ENCODE measurements around the gene LRRN3. TPM values are rescaled to one million over a fixed set of nuclear protein-coding genes. Genes with fewer than 3 reads are reported as not detected.
A peak's percentile ranks its signal among the peaks of the same experiment; 100 is the strongest.

LRRN3 gene
- total and polyA plus RNA-seq, 2 of the 4 experiments (the other 2 are of a cell fraction) = 6.9 to 15.2 TPM

DNA sequence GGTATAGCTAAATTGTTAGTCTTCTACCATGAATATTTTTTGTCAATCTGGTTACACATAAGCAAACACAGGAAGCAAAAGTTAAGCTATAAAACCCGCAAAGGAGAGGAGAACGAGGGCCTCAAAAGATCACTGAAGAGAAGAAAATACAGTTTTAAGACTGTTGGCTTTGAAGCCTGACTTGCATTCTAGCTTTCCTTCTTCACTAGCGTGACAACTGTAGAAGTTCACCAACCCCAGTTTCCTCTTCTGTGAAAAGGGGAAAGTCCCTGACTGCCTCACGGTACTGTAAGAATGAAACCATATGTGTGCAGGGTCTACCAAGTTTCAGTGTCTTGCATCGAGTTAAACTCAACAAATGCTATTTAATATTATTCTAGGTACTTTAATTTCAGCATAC is 7.5 kb upstream of the LRRN3 start:
- Histone ChIP-seq H3K9me3 (ENCODE audit: control insufficient read depth, insufficient read depth, low read length) (no peaks in the 10 kb centered on the region), H3K4me2 (ENCODE audit: low read depth, low read length) (peak overlapping the region; percentile 0; the same call in 1 of the 2 replicates), H3K27ac (ENCODE audit: insufficient read depth, low read length) (no peak overlapping the region), H3K36me3 (ENCODE audit: control insufficient read depth, insufficient read depth, low read length) (no peaks in the 10 kb centered on the region), H3K9ac (ENCODE audit: low read depth, low read length) (no peak overlapping the region; the same call in 1 of the 2 replicates), H3K18ac (ENCODE audit: low read depth, low read length) (peak overlapping the region; percentile 49; the same call in 1 of the 2 replicates), H3K4ac (ENCODE audit: low read depth, low read length) (peak overlapping the region; percentile 42), H3K79me1 (ENCODE audit: low read depth in 1 of 2, low read length in 2 of 2) (no peaks in the 10 kb centered on the region), H4K8ac (ENCODE audit: low read depth in 2 of 2, low read length in 2 of 2) (peak overlapping the region in 1 of 2 experiments; percentile 53; a peak in 2 of 4 replicates), H2BK120ac (ENCODE audit: low read depth, low read length) (peak overlapping the region; percentile 84), H2BK5ac (ENCODE audit: low read depth, low read length, poor library complexity, severe bottlenecking) (peak overlapping the region; percentile 70), H3K9me1 (ENCODE audit: insufficient read depth, low read length) (no peaks in the 10 kb centered on the region), H4K5ac (ENCODE audit: low read depth, low read length) (no peak overlapping the region), H2BK15ac (ENCODE audit: low read depth, low read length) (peak overlapping the region; percentile 15; the same call in 1 of the 3 replicates), H2AFZ (replicated peaks; ENCODE audit: low read length, poor library complexity) (no peak overlapping the region), H2AK9ac (replicated peaks; ENCODE audit: low read depth, low read length, poor library complexity) (no peak overlapping the region), H2BK20ac (ENCODE audit: low read depth, low read length) (peak overlapping the region; percentile 77), H3K4me3 (ENCODE audit: insufficient read depth, low read depth, low read length) (no peak overlapping the region), H3K23ac (ENCODE audit: low read depth, low read length) (peak overlapping the region; percentile 15; the same call in 1 of the 2 replicates), H3K56ac (ENCODE audit: extremely low read depth, insufficient read depth, low read length) (no peak overlapping the region; the same call in 1 of the 2 replicates), H4K91ac (ENCODE audit: insufficient read depth, low read depth, low read length) (peak overlapping the region; percentile 58; the same call in 1 of the 2 replicates), H3K4me1 (ENCODE audit: control insufficient read depth, insufficient read depth, low read length) (peaks cover 2% of the 10 kb centered on the region), H4K20me1 (ENCODE audit: insufficient read depth, low read length) (no peaks in the 10 kb centered on the region), H2AK5ac (ENCODE audit: low read depth, low read length) (0 out of 2 replicates have a peak overlapping the region, but pooled peaks have one; percentile 8), H3K14ac (replicated peaks; ENCODE audit: low read depth, low read length) (no peak overlapping the region; the same call in 1 of the 2 replicates), H3K27me3 (ENCODE audit: control insufficient read depth, insufficient read depth, low read length) (no peaks in the 10 kb centered on the region)
- no CpG with 5 or more reads among the region's 5 CpGs for WGBS, 2 experiments (ENCODE audit: extremely low coverage in 2 of 2, insufficient read length in 1 of 2)
- in situ Hi-C loops (cut with MboI; ENCODE audit: low sequenced_read_pairs) = no loop called here
- intact Hi-C loops (cut with micrococcal nuclease) = no loop called here
- dilution Hi-C loops (cut with HindIII; ENCODE audit: low sequenced_read_pairs, unreplicated experiment) = no loop called here
- no TSS peak for BruUV-seq (replicated peaks)
- peak; percentile 37; the same call in 1 of the 2 replicates for ATAC-seq (ENCODE audit: low read depth)
- CTCF ChIA-PET = interaction anchor here (0.5 to 1.3 kb wide), 4 partner anchors 9 to 289 kb away, joined by 3 to 7 read pairs (median 4); no protein-coding TSS in a partner anchor
- POLR2A ChIA-PET (ENCODE audit: unreplicated experiment) = no interaction called here
- no peak for TF ChIP-seq MXI1 (IDR thresholded peaks at IDR 0.05; ENCODE audit: borderline replicate concordance, low read depth, low read length)
- TF ChIP-seq SMC3 (IDR thresholded peaks at IDR 0.05; ENCODE audit: low read depth, low read length) = no peak
- TF ChIP-seq, protein P1, sequence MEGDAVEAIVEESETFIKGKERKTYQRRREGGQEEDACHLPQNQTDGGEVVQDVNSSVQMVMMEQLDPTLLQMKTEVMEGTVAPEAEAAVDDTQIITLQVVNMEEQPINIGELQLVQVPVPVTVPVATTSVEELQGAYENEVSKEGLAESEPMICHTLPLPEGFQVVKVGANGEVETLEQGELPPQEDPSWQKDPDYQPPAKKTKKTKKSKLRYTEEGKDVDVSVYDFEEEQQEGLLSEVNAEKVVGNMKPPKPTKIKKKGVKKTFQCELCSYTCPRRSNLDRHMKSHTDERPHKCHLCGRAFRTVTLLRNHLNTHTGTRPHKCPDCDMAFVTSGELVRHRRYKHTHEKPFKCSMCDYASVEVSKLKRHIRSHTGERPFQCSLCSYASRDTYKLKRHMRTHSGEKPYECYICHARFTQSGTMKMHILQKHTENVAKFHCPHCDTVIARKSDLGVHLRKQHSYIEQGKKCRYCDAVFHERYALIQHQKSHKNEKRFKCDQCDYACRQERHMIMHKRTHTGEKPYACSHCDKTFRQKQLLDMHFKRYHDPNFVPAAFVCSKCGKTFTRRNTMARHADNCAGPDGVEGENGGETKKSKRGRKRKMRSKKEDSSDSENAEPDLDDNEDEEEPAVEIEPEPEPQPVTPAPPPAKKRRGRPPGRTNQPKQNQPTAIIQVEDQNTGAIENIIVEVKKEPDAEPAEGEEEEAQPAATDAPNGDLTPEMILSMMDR (conservative IDR thresholded peaks at IDR 0.05; ENCODE audit: low read depth, low read length) = no peak
- TF ChIP-seq BHLHE40 (IDR thresholded peaks at IDR 0.05; ENCODE audit: low read depth, low read length) = no peak
- TF ChIP-seq, protein P2, sequence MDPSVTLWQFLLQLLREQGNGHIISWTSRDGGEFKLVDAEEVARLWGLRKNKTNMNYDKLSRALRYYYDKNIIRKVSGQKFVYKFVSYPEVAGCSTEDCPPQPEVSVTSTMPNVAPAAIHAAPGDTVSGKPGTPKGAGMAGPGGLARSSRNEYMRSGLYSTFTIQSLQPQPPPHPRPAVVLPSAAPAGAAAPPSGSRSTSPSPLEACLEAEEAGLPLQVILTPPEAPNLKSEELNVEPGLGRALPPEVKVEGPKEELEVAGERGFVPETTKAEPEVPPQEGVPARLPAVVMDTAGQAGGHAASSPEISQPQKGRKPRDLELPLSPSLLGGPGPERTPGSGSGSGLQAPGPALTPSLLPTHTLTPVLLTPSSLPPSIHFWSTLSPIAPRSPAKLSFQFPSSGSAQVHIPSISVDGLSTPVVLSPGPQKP (IDR thresholded peaks at IDR 0.05; ENCODE audit: borderline replicate concordance, low read depth, low read length) = no peak
- TF ChIP-seq FOS (IDR thresholded peaks at IDR 0.05; ENCODE audit: low read depth, low read length) = no peak
- TF ChIP-seq MAZ (IDR thresholded peaks at IDR 0.05; ENCODE audit: borderline replicate concordance, low read depth, low read length) = no peak
- no peak for TF ChIP-seq CHD1 (IDR thresholded peaks at IDR 0.05; ENCODE audit: low read depth, low read length)
- no peak for TF ChIP-seq MAFK (IDR thresholded peaks at IDR 0.05; ENCODE audit: low read depth, low read length)
- TF ChIP-seq RAD21 (IDR thresholded peaks at IDR 0.05; ENCODE audit: low read length) = no peak
- no peak for TF ChIP-seq NFE2L2 (IDR thresholded peaks at IDR 0.05; ENCODE audit: low read depth, low read length)
- TF ChIP-seq POLR2A (IDR thresholded peaks at IDR 0.05; ENCODE audit: low read depth, low read length) = no peak
- TF ChIP-seq, protein P3, sequence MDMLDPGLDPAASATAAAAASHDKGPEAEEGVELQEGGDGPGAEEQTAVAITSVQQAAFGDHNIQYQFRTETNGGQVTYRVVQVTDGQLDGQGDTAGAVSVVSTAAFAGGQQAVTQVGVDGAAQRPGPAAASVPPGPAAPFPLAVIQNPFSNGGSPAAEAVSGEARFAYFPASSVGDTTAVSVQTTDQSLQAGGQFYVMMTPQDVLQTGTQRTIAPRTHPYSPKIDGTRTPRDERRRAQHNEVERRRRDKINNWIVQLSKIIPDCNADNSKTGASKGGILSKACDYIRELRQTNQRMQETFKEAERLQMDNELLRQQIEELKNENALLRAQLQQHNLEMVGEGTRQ (IDR thresholded peaks at IDR 0.05; ENCODE audit: low read depth, low read length) = no peak
- TF ChIP-seq RCOR1 (IDR thresholded peaks at IDR 0.05; ENCODE audit: insufficient replicate concordance, low read length) = no peak
- no peak for TF ChIP-seq CEBPB (IDR thresholded peaks at IDR 0.05; ENCODE audit: low read depth, low read length)
- TF ChIP-seq RFX5 (IDR thresholded peaks at IDR 0.05; ENCODE audit: low read depth, low read length) = no peak
- peak; percentile 78 for DNase-seq
